PFSK-1 (cell line): ENCODE measurements around the gene BBS7.

Experiments used
- FOXP2 ChIP-seq: optimal IDR thresholded peaks from 2 replicates; pipeline ENCODE3; 2011; ENCODE audit warnings: borderline replicate concordance, control low read depth, inconsistent platforms; ENCODE audit not compliant: insufficient read depth; ENCODE audit errors: extremely low read length, extremely low read depth
- POLR2AphosphoS5 ChIP-seq: IDR thresholded peaks from 2 replicates; pipeline ENCODE4 v1.6.1; 2012; ENCODE audit warnings: low read depth, mild to moderate bottlenecking, control low read depth, low read length, moderate library complexity
- SIN3A ChIP-seq: IDR thresholded peaks from 2 replicates; pipeline ENCODE4 v1.6.1; 2012; ENCODE audit warnings: mild to moderate bottlenecking, low read length, moderate library complexity, borderline replicate concordance; ENCODE audit not compliant: insufficient read depth
- TAF1 ChIP-seq: IDR thresholded peaks from 2 replicates; pipeline ENCODE4 v1.6.1; 2012; ENCODE audit warnings: low read length, control low read depth, borderline replicate concordance; ENCODE audit not compliant: insufficient read depth
- TF ChIP-seq, protein P1 (sequence below), 2 experiments: IDR thresholded peaks; 2 replicates each; pipeline versions ENCODE4 v1.6.1 to v1.8.0; 2011 to 2012; ENCODE audit warnings: low read depth in 2 of 2, low read length in 2 of 2, control low read depth in 1 of 2, inconsistent platforms in 1 of 2, mild to moderate bottlenecking in 1 of 2, moderate library complexity in 1 of 2; ENCODE audit not compliant: insufficient read depth in 1 of 2

The BBS7 gene

DNA sequence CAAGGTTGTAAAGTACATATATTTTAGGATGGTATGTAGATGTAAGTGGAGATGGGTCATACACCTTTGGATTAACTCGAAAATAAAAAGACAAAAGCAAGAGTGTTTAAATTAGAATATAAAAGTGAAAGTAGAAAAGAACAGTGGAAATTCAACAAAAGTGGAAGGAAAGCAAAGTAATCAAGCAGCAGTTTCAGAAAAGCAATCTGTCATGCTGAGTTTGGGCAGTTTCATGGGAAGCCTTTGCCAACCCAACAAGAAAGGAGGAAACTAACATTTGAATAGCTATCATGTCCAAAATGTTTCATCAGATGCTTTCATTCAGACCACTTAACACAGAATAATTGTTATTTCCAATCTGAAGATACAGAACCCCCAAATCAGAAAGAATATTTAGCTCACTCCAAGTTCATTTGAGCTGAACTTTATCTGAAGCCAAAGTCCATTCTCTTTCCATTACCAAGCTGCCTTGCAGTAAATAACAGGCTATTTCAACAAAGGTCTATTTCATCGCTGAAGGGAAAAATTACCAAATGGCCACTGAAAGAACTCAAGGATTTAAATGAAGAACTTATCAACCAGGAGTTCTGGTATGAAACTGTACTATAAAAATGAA lies 71.0 kb downstream of the BBS7 start:
- no peak for TF ChIP-seq FOXP2
- TF ChIP-seq, protein P1, sequence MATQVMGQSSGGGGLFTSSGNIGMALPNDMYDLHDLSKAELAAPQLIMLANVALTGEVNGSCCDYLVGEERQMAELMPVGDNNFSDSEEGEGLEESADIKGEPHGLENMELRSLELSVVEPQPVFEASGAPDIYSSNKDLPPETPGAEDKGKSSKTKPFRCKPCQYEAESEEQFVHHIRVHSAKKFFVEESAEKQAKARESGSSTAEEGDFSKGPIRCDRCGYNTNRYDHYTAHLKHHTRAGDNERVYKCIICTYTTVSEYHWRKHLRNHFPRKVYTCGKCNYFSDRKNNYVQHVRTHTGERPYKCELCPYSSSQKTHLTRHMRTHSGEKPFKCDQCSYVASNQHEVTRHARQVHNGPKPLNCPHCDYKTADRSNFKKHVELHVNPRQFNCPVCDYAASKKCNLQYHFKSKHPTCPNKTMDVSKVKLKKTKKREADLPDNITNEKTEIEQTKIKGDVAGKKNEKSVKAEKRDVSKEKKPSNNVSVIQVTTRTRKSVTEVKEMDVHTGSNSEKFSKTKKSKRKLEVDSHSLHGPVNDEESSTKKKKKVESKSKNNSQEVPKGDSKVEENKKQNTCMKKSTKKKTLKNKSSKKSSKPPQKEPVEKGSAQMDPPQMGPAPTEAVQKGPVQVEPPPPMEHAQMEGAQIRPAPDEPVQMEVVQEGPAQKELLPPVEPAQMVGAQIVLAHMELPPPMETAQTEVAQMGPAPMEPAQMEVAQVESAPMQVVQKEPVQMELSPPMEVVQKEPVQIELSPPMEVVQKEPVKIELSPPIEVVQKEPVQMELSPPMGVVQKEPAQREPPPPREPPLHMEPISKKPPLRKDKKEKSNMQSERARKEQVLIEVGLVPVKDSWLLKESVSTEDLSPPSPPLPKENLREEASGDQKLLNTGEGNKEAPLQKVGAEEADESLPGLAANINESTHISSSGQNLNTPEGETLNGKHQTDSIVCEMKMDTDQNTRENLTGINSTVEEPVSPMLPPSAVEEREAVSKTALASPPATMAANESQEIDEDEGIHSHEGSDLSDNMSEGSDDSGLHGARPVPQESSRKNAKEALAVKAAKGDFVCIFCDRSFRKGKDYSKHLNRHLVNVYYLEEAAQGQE (IDR thresholded peaks at IDR 0.05; ENCODE audit: insufficient read depth in 1 of 2, low read depth in 2 of 2, low read length in 2 of 2): no peak
- no peak for TF ChIP-seq SIN3A
- no peak for TF ChIP-seq POLR2AphosphoS5
- TF ChIP-seq TAF1: no peak

- TF ChIP-seq FOXP2 (no peak), TAF1 (no peak), SIN3A (no peak), POLR2AphosphoS5 (no peak)
- TF ChIP-seq, protein P1 (IDR thresholded peaks at IDR 0.05; ENCODE audit: insufficient read depth in 1 of 2, low read depth in 2 of 2, low read length in 2 of 2): no peak
Measured at GRCh38 chr4:121796283-121796682, 74.0 kb downstream of the BBS7 start.

- TF ChIP-seq, protein P1 (IDR thresholded peaks at IDR 0.05; ENCODE audit: insufficient read depth in 1 of 2, low read depth in 2 of 2, low read length in 2 of 2): no peak
- no peak for TF ChIP-seq TAF1
- TF ChIP-seq FOXP2: no peak
- no peak for TF ChIP-seq POLR2AphosphoS5
- TF ChIP-seq SIN3A: no peak
Measured at GRCh38 chr4:121794505-121795188, 75.6 kb downstream of the BBS7 start.

- TF ChIP-seq SIN3A (no peak), POLR2AphosphoS5 (no peak), TAF1 (no peak), FOXP2 (no peak)
- TF ChIP-seq, protein P1 (IDR thresholded peaks at IDR 0.05; ENCODE audit: insufficient read depth in 1 of 2, low read depth in 2 of 2, low read length in 2 of 2): no peak
Measured at GRCh38 chr4:121792966-121793365, 77.3 kb downstream of the BBS7 start.
